Measurements from ENCODE around the gene SAMD1. TPM values are rescaled to one million over a fixed set of nuclear protein-coding genes. Genes with fewer than 3 reads are reported as not detected.

SAMD1 gene
- total RNA-seq, 1 donor from 2014 or later = 60.2 TPM

DNA sequence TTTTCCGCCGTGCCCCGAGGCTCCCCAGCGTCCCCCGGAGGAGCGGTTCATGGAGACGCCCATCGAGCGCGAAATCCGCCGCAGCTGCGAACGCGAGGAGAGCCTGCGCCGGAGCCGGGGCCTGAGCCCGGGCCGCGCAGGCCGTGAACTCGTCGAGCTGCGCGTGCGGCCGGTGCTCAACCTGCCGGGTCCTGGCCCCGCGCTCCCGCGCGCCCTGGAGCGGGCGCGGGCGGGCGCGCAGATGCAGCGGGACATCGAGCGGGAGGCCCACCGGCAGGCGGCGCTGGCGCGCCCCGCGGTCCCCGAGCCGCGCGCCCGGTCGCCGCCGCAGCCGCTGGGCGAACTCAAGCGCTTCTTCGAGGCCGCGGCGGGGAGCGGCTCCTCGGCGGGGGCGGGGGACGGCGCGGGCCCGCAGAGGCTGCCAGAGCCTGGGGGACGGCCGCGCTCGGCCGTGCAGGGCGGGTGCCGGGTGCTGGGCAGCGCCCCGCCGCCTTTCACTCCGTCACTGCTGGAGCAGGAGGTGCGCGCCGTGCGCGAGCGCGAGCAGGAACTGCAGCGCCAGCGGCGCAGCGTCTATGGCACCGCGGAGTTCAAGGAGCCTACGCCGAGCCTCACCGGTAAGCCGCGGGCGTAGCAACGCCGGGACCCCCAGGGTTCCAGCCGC, 17.2 kb downstream of the SAMD1 start:
- DNase-seq (ENCODE audit: missing footprints) (peak; percentile 91), ATAC-seq (peak; percentile 41)
- intact Hi-C loops (cut with DNase I) = loop anchor here (2.0 to 10.0 kb wide), 2 partner anchors 69 to 289 kb away; no protein-coding TSS in a partner anchor

DNA sequence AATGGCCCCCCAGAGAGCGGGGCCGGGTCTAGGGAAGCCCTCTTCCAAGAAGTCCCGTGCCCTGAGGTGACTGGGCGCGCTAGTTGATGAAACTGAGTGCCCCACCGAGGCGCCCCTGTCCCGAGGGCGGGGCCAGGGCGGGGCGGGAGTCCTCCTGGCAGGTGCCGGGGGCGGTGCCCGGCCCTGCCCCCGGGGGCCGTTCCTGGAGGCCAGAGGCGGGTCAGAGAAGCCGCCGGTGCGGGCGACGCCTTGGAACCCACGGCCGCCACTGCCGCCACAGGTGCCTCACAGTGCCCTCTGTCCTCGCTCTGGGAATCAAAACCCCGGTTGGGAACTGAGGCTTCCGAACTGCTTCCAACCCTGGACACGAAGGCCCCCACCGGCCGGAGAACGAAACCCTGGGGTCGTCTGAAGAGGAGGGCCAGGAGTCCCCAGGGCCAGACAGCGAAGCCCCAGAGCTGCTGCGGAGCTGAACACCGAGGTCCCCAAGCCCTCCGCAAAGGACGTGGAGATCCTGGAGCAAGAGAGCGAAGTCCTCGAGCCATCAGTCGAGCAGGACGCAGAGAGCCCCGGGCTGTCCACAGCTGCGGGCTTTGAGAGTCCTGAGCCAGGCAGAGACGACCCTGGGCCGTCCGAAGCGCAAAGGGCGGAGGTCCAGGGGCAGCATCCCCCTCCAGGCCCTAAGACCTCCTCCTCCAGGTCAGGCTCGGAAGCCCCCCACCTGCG, 17.9 kb downstream of the SAMD1 start, which contains the start of gene MISP3:
TSS of gene MISP3 (plus strand) at position 252 of the 726 bp plus-strand sequence. CDS start 524 bp downstream, outside the sequence.
- intact Hi-C loops (cut with DNase I) = loop anchor here (1.0 to 10.0 kb wide), 3 partner anchors 68 to 288 kb away; no protein-coding TSS in a partner anchor
- ATAC-seq (peak; percentile 49), DNase-seq (ENCODE audit: missing footprints) (no peak)

DNA sequence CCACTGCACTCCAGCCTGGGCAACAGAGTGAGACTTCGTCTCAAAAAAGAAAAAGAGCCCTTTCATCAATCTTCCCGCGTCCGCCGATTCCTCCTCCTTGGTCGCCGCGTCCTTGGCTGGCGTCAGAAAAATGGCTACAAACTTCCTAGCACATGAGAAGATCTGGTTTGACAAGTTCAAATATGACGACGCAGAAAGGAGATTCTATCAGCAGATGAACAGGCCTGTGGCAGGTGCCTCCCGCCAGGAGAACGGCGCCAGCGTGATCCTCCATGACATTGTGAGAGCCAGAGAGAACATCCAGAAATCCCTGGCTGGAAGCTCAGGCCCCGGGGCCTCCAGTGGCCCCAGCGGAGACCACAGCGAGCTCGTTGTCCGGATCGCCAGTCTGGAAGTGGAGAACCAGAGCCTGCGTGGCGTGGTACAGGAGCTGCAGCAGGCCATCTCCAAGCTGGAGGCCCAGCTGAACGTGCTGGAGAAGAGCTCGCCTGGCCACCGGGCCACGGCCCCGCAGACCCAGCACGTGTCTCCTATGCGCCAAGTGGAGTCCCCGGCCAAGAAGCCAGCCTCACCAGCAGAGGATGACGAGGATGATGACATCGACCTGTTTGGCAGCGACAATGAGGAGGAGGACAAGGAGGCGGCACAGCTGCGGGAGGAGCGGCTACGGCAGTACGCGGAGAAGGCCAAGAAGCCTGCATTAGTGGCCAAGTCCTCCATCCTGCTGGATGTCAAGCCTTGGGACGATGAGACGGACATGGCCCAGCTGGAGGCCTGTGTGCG, 20.1 kb downstream of the SAMD1 start:
- ATAC-seq (no peak), DNase-seq (ENCODE audit: missing footprints) (peak; percentile 74)
- intact Hi-C loops (cut with DNase I) = loop anchor here (10.0 kb wide), 1 partner anchor 286 kb away; no protein-coding TSS in a partner anchor

DNA sequence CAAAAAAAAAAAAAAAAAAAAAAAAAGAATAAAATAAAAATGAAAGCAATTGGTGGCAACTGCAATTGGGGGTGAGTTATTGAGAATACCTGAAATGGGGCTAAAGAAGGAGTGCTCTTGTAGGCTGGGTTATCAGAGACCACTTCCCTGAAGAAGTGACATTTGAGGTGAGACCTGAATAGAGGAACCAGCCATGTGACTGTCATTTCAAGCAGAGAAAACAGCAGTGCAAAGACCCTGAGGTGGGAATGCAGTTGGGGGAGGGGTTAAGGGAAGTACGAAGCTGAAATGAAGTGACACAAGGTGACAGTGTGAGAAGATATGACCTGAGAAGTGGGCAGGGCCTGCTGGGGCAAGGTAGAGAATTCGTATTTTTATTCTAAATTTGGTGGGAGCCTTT, 24.4 kb downstream of the SAMD1 start:
- intact Hi-C loops (cut with DNase I) = no loop called here
- ATAC-seq = no peak
- DNase-seq (ENCODE audit: missing footprints) = no peak

DNA sequence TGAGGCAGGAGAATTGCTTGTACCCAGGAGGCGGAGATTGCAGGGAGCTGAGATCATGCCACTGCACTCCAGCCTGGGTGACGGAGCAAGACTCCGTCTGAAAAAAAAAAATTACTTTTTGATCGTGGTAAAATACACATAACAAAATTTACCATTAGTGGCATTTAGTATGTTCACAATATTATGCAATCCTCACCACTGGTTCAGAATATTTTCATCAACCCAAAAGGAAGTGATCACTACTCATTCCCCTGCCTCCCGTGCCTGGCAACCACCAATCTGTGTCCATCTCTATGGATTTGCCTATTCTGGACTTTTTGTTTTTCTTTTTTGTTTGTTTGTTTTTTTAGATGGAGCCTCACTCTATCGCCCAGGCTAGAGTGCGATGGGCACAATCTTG, 27.4 kb downstream of the SAMD1 start:
- DNase-seq (ENCODE audit: missing footprints) = no peak
- intact Hi-C loops (cut with DNase I) = no loop called here
- no peak for ATAC-seq

DNA sequence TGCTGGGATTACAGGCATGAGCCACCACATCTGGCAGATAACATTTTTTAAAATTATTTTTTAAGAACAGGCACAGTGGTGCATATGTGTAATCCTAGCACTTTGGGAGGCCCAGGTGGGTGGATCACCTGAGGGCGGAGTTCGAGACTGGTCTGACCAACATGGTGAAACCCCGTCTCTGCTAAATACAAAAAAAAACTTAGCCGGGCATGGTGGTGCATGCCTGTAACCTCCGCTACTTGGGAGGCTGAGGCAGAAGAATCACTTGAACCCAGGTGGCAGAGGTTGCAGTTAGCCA, 28.0 kb downstream of the SAMD1 start:
- intact Hi-C loops (cut with DNase I) = no loop called here
- no peak for DNase-seq (ENCODE audit: missing footprints)
- ATAC-seq = no peak

DNA sequence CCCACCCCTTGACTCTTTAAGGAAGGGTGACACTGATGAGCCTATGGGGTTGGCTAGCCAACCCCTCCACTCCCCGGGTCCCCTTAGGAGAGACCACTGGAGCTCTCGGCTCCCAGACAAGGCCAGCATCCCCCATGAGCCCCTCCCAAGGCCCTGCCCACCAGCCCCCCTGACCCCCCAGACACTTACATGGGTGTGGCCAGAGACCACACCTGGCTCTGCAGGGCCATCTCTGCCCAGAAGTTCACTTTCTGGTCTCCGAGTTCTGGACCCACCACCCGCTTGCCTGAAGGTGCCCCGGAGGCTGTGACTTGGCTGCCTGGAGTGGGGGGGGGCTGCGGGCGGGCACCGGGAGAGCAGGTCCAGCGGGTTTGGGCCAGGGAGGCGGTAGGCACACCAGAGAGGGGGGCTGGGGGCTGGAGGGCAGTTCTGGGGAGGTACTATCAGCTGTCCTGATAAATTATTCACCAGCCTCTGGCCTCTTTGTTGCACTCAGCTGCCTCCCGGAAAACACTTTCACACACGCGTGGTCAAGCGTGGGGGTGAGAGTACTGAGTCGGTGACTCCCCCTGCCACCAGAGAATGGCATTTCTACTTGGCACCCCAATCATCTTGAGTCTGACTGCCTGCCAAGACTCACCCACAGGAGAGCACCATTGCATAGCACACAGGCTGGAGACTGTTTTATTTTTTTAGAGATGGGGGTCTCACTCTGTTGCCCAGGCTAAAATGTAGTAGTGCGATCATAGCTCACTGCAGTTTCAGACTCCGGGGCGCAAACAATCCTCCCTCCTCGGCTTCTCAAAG, 28.6 kb downstream of the SAMD1 start, which contains the start of gene PALM3:
TSS of gene PALM3 (minus strand) at position 326 of the 807 bp plus-strand sequence. CDS start at position 230, 96 bp downstream.
- intact Hi-C loops (cut with DNase I) = no loop called here
- ATAC-seq = no peak

DNA sequence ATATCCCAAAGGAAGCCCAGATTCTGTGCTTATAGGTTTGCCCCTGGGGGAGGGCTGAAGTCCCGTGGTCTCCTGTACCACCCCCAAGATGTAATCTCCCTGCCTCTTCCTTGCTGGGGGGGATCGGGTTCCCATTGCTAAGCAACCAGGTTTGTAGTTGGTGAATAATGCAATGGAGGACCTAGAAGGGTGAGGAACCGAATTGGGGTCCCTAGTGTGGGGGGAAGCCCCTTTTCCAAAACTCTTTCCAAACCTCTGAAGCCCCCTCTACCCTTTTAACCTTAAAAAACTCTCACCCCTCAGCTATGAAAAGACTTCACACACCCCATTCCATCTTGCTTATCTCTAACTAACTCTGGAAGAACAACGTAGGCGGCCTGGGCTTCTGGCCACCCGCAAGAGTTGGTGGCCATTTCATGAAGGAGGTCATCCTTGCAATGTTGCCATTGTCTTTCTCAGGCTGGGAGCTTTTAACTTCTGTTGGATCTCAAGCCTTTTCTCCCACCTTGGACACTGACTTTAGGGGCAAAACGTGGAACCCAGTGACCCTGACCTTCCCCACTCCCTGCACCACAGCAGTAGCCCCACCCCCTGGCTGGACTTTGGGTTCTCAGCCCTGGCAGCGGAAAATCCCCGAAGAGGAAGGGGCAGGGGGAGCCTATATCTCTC, 29.3 kb downstream of the SAMD1 start:
- intact Hi-C loops (cut with DNase I) = no loop called here
- ATAC-seq = no peak

More for the DNA sequence above, 28.6 kb downstream of the SAMD1 start, which contains the start of gene PALM3:
- DNase-seq (ENCODE audit: missing footprints) = no peak

DNA sequence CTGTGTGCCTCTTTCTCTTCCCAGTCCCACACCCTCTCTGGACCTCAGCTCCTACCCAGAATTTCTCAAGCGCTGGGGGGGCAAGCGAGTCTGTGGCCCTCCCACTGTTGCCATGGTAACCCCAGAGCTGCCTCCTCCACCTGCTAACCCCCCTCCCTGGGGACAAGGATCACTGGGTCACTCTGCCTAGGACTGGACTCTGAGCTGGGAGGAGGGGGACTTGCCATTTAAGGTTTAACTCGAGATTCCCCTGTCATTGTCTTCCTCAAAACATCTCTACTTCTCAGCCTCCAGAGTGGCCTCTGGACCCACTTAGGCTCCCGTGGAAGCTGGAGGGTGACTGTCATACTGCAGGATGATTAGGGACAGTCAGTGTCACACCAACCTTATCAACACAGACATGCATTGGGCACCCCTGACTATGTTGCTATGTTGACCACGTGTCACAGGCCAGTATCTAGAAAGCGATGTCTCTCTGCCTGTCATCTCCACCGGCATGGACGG, 30.8 kb downstream of the SAMD1 start:
- DNase-seq (ENCODE audit: missing footprints) (no peak), ATAC-seq (no peak)
- intact Hi-C loops (cut with DNase I) = no loop called here

More for the DNA sequence above, 29.3 kb downstream of the SAMD1 start:
- DNase-seq (ENCODE audit: missing footprints) = no peak

DNA sequence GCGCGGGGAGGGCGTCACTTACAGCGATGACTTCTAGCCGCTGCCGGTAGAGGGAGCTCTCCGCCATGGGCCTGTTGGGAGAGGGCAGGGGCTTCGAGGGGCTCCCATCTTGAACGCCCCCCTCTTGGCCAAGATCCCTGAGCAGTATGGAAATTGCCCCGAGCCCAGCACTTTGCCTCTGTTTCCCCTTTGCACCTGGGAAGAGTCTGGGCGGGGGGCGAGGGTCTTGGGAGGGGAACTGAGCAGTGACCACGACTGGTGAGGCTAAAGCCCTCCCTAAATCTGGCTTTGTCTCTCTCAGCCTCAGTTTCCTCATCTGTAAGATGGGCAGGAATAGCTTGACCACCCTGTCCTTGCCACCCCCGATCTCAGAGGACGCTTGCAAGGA, 31.5 kb downstream of the SAMD1 start:
- DNase-seq (ENCODE audit: missing footprints) (no peak), ATAC-seq (no peak)
- intact Hi-C loops (cut with DNase I) = no loop called here

DNA sequence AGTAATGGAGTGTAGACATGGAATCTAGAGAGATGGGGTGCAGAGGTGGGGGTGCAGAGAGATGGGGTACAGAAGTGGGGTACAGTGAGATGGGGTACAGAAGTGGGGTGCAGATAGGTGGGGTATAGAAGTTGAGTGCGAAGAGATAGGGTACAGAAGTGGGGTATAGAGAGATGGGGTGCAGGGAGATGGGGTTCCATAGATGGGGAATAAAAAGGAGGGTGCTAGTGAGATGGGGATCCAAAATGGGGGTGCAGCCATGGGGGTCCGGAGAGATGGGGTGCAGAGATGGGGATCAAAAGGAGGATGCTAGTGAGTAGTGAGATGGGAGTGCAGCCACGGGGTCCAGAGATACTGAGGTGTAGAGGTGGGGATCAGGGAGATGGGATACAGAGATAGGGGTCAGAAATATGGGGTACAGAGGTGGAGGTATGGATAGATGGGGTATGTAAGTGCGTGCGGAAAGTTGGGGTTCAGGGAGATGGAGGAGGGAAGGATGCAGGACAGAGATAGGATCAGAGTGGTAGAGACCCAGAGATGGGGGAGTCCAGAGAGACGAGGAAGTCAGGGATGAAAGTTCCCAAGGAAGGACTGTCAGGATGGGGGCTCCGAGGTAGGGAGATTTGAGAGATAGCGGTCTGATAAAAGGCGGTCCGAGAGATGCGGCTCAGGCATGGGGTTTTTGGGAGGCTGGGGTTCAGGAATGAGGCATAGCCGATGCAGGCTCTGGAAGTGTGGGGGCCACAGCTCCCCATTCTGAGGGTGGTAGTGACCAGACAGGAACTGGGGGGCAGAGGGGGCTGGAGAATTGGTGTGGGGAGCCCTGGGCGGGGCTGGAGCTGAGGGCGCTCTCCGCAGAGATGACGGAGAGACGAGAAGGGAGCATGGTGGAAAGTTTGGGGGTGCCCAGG, 32.1 kb downstream of the SAMD1 start:
- intact Hi-C loops (cut with DNase I) = no loop called here
- ATAC-seq (no peak), DNase-seq (ENCODE audit: missing footprints) (no peak)

DNA sequence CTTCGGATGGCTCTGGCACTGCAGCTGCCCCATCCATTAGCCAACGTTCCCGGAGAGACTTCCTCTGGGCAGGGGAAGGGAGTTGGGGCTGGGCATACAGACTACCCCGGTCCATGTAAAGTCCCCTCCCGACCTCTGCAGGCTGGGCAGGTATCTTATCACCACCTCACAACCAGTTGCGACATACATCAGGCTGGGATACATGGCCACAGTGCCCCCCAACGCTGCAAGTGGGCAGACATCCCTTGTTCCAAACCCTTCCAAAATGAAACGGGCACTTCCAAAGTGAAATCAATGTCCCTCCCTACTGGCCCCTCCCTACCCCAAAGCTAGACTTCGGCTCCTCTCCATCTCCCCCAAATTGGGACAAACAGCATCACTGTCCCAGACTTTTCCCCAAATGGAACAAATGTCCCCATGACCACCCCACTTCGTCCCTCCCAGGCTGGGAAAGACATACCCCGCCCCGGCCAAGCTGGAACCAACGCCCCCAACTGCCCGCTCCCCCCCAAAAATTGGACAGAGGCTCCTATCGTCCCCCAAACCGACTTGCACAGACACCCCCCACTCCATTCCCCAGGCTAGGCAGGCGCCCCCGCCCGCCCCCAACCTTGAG, 33.7 kb downstream of the SAMD1 start:
- ATAC-seq = no peak
- DNase-seq (ENCODE audit: missing footprints) = no peak
- intact Hi-C loops (cut with DNase I) = no loop called here

DNA sequence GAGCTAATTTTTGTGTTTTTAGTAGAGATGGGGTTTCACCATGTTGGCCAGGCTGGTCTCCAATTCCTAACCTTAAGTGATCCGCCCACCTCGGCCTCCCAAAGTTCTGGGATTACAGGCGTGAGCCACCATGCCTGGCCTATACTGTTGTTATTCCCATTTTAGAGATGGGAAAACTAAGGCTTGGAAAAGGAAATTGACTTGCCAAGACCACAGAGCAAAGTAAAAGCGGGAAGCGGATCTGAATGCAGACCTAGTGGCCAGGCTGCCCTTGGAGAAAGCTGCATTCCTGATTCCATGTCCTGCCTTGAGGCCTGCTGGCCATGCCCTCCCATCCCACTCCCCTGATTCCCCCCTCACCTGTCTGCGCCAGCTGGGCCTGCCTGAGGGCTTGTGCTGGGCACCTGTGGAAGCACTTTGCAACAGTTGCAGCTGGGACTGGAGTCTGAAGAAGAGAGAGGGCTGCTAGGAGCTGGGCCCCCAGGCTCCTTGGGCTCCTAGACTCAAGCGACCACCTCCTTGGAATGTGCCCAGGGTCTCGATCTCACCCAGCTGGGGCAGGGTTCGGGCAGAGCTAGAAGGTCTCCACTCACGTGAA, 34.4 kb downstream of the SAMD1 start:
- DNase-seq (ENCODE audit: missing footprints) = no peak
- intact Hi-C loops (cut with DNase I) = no loop called here
- ATAC-seq = no peak

DNA sequence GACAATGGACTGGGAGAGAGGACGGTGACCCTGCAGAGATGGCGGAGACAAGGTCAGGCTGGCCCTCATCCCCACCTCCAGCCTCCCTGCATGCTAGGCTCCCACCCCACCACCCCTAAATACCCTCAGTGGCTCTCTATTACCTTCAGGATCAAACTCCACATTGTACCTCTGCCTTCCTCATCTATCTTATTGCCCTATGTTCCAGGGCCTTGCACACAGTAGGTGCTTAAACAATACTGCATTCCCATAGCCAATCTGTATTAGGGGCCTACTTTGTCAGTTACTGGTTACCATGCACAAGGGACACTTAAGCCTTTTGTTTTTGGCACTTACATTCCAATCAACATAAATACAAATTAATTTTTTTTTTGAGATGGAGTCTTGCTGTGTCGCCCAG, 35.2 kb downstream of the SAMD1 start:
- intact Hi-C loops (cut with DNase I) = no loop called here
- DNase-seq (ENCODE audit: missing footprints) (no peak), ATAC-seq (no peak)

DNA sequence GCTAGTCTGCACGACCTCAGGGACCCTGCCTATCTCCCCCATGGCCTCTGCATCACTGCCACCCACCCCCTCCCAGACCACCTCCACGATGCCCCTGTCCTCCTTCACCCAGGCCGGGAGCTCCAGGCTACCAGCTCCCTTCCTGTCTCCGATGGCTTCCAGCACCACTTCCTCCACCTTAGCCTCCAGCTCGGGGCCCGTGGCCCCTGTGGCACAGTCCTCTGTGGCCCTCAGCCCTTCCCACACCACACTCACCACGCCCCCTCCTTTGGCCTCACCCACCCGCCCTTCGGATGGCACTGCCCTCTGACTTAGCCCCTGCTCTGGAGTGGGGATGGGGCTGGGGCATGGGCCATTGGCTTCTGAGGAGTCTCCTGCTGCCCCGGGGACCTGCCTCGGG, 35.8 kb downstream of the SAMD1 start:
- ATAC-seq (no peak), DNase-seq (ENCODE audit: missing footprints) (no peak)
- intact Hi-C loops (cut with DNase I) = no loop called here

DNA sequence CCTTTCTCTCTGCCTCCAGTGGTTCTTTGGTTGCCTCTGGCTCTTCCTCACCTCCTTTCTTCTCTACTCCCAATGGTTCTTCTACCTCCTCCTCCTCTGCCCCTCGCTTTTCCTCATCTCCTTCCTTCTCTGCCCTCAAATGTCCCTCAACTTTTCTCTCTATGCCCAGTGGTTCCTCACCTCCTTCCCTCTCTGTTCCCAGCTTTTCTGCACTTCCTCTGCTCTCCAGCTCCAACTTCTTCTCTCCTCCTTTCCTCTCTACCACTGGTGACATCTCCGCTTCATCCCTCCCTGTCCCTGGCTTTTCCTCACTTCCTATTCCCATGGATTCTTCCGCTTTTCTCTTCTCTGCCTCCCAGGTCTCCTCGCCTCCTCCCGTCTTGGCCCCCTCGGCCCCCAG, 36.5 kb downstream of the SAMD1 start:
- ATAC-seq (no peak), DNase-seq (ENCODE audit: missing footprints) (no peak)
- intact Hi-C loops (cut with DNase I) = no loop called here
